Osteoblast (primary cell): ENCODE data around the gene KCNE1. TPM values are rescaled to one million over a fixed set of nuclear protein-coding genes. Genes with fewer than 3 reads are reported as not detected.
"Not testable (repeated sequence)": the region's sequence is repeated elsewhere in the genome, so short reads cannot be mapped to it uniquely, and the experiment has no call there.

Source experiments
- DNase-seq: peaks from one replicate; pipeline ENCODE4 v3.0.0; 2011; ENCODE audit warnings: low spot score, mixed read lengths; ENCODE audit not compliant: insufficient read length; ENCODE audit errors: missing footprints
- H2AFZ ChIP-seq: 2 replicates; pipeline ENCODE4 v1.6.0; 2011; ENCODE audit warnings: mild to moderate bottlenecking, low read length
- H3K27ac ChIP-seq: 2 replicates; pipeline ENCODE4 v1.5.1; 2011; ENCODE audit warnings: mild to moderate bottlenecking, low read depth, low read length, moderate library complexity
- H3K27me3 ChIP-seq: 2 replicates; pipeline ENCODE4 v1.6.0; 2012; ENCODE audit warnings: mild to moderate bottlenecking, control low read depth, inconsistent platforms, low read length, moderate library complexity; ENCODE audit not compliant: insufficient read depth
- H3K36me3 ChIP-seq: 2 replicates; pipeline ENCODE4 v1.5.1; 2011; ENCODE audit warnings: mild to moderate bottlenecking, low read length, control low read depth, moderate library complexity; ENCODE audit not compliant: insufficient read depth
- H3K4me1 ChIP-seq: 2 replicates; pipeline ENCODE4 v1.5.1; 2011; ENCODE audit warnings: mild to moderate bottlenecking, low read length, control low read depth, moderate library complexity; ENCODE audit not compliant: insufficient read depth
- H3K4me2 ChIP-seq: 2 replicates; pipeline ENCODE4 v1.6.0; 2011; ENCODE audit warnings: mild to moderate bottlenecking, low read length; ENCODE audit not compliant: insufficient read depth
- H3K4me3 ChIP-seq: fragments of 200-600 bp; sonication (generic); 3 replicates; pipeline ENCODE4 v1.5.1; 2012; ENCODE audit warnings: mild to moderate bottlenecking, low read length, inconsistent platforms; ENCODE audit not compliant: insufficient read depth
- H3K79me2 ChIP-seq: 2 replicates; pipeline ENCODE4 v1.6.0; 2012; ENCODE audit warnings: mild to moderate bottlenecking, low read length, control low read depth, inconsistent platforms; ENCODE audit not compliant: insufficient read depth
- H3K9me3 ChIP-seq: 2 replicates; pipeline ENCODE4 v1.5.1; 2011; ENCODE audit warnings: low read depth, low read length, control low read depth
- H4K20me1 ChIP-seq: 2 replicates; pipeline ENCODE4 v1.6.0; 2012; ENCODE audit warnings: mild to moderate bottlenecking, low read length, control low read depth; ENCODE audit not compliant: insufficient read depth
- total RNA-seq: library from RNA; depleted of rRNA; stranded (reverse); fragments of >200 nt; gene quantifications from 2 replicates; pipeline ENCODE4 v1.2.3, GENCODE V29; 2012

The KCNE1 gene
- total RNA-seq, 1 donor, result 0.72 TPM

DNA sequence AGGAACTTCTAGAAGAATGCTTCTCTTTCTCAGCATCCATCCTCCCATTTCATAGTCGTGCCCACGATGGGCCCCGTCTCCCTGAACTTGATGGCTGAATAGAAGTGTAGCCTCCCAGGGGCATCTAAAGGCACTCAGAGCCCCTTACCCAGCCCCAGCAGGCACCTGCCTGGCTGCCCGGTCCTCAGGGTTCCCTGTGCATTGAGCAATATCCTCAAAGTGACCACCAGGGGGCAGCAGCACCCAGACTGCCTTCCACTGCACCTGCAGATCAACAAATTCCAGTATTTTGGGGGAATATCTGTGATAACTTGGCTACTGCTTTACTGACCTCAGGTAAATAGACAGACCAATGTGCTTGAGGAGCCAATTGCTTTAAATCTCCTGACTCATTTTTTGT, 68.5 kb downstream of the KCNE1 start:
- H3K36me3 ChIP-seq, H4K20me1 ChIP-seq, H3K27ac ChIP-seq, H2AFZ ChIP-seq, H3K27me3 ChIP-seq, H3K4me3 ChIP-seq, DNase-seq, H3K4me2 ChIP-seq, H3K79me2 ChIP-seq, H3K9me3 ChIP-seq, H3K4me1 ChIP-seq: not testable (repeated sequence)

DNA sequence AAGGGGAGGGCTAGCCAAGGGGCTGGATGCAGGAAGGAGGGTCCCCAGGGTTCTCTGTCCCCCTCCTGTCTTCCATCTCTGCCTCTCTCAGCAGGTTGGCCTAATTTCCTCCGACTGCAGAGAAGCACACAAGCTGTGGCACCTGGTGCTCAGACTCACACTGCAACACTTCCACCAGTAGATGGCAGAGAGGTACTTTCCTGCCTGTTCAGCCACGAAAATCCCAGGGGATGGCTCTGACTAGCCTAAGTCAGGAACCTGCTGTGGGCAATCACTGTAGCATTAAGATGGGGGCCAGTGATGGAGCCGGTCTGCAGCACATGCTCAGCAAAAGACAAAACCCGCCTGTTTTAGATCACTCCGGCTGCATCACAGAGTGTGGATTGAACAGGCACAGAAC, 82.3 kb downstream of the KCNE1 start:
- H3K4me1 ChIP-seq, H3K79me2 ChIP-seq, H2AFZ ChIP-seq, H3K27me3 ChIP-seq, H4K20me1 ChIP-seq, H3K27ac ChIP-seq, H3K4me2 ChIP-seq, H3K4me3 ChIP-seq, H3K36me3 ChIP-seq, H3K9me3 ChIP-seq, DNase-seq: not testable (repeated sequence)

DNA sequence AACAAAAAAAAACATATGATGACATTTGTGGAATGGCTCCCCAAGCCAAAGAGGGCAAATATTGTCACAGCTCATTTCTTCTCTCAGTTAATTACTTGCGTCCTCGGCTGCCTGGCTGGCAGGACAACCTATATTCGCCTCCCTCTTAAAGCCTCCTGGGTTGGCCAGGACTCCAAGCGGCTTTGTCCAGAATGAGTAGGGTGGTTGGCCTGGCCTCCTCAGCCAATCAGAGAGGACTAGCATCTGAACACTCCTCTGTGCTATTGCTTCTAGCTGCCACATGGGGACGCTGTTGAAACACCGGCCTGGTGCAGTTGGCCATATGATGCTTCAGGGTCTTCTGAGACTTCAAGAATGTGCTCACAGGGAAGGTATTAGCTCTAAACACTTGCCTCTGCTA, 83.6 kb downstream of the KCNE1 start:
- H3K4me3 ChIP-seq, H4K20me1 ChIP-seq, H3K27me3 ChIP-seq, H3K36me3 ChIP-seq, H2AFZ ChIP-seq, DNase-seq, H3K4me2 ChIP-seq, H3K9me3 ChIP-seq, H3K4me1 ChIP-seq, H3K27ac ChIP-seq, H3K79me2 ChIP-seq: not testable (repeated sequence)

DNA sequence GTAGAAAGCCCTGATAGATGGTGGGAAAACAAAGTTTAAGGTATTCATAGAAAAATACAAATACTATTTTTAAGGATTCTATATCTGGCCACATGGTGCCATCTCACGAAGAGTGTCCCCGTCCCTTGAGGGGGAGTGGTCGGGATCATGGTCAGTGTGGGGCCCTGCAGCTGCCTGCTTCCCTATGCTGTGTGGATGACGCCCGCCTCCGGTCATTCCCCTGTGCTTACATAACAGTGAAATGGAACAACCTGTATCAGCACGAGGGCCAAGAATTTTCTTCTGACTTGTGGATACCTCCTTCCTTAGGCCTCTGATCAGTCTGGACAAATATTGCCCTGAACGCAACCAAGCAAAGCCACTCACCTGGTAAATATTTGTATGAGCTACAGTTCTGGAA, 84.7 kb downstream of the KCNE1 start:
- not testable (repeated sequence) for H3K4me2 ChIP-seq, H3K27ac ChIP-seq, H4K20me1 ChIP-seq, H3K4me3 ChIP-seq, H3K4me1 ChIP-seq, H3K79me2 ChIP-seq, DNase-seq, H3K27me3 ChIP-seq, H3K36me3 ChIP-seq, H2AFZ ChIP-seq, H3K9me3 ChIP-seq

DNA sequence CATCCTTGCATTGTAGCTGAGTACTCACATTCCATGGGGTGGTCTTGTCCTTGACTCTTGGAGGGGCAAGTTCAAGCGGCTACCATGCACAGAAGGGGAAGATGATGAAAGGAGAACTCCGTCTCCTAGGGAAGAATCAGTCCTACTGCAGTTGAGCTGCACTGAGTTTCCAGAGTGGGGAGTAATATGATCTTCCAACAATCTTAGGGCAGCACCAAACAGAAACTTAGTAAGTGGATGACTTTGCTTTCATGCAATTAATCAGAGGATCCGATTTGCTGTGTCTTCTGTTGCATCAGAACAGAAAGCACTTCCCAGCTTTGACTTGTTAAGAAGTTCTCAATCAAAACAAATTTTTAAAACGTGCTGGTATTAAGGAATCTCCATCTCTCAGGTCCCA, 88.2 kb downstream of the KCNE1 start, which contains the start of gene SMIM34:
Gene SMIM34, minus strand, starts transcription at position 147 of the 400 bp plus-strand sequence. Its CDS starts 112 bp downstream, at position 35.
- H3K4me2 ChIP-seq, H3K27ac ChIP-seq, H3K4me1 ChIP-seq, H3K36me3 ChIP-seq, H3K4me3 ChIP-seq, H3K9me3 ChIP-seq, H4K20me1 ChIP-seq, DNase-seq, H3K79me2 ChIP-seq, H3K27me3 ChIP-seq, H2AFZ ChIP-seq: not testable (repeated sequence)

DNA sequence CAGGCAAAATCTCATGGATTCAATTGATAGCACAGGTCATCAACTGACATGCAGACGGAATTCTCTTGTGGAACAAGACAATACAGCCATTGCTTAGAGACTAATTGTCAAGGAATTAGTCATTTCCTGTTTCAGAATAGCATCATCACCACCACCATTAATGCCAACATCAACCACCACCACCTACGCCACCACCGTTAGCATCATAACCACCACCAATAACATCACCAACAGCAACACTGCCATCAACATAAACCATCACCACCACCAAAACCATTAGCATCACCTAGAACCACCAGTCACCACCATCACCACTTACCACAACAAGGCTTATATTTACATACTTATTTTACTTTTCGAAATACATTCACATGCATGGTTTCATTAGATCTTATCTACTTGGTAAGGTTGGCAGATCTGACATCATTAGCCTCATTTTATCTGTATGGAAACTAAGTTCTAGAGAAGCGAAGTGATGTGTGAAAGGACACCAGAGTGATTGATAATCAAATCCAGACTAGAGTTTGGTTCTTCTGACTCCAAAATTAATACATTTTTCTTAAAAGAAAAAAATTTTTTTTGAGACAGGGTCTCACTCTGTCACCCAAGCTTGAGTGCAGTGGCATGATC, 94.4 kb downstream of the KCNE1 start:
- not testable (repeated sequence) for H2AFZ ChIP-seq, H3K4me2 ChIP-seq, H3K4me1 ChIP-seq, H3K27ac ChIP-seq, H3K27me3 ChIP-seq, DNase-seq, H3K79me2 ChIP-seq, H3K36me3 ChIP-seq, H4K20me1 ChIP-seq, H3K9me3 ChIP-seq, H3K4me3 ChIP-seq

DNA sequence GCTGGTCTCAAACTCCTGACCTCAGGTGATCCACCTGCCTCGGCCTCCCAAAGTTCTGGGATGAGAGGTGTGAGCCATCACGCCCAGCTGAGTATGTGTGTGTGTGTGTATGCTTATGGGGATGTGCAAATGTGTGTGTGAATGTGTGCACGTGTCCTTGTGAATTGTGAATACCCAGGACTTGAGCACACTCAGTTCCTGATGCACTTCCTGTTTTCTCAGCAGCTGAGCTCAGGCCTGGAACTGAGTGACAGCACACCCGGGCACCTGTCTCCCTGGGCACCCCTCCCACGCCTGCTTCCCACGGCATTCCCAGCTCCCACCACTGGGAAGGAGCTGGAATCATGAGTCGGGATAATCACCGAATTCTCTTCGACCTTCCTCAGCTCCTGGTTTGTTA, 104.7 kb downstream of the KCNE1 start:
- not testable (repeated sequence) for H3K9me3 ChIP-seq

DNA sequence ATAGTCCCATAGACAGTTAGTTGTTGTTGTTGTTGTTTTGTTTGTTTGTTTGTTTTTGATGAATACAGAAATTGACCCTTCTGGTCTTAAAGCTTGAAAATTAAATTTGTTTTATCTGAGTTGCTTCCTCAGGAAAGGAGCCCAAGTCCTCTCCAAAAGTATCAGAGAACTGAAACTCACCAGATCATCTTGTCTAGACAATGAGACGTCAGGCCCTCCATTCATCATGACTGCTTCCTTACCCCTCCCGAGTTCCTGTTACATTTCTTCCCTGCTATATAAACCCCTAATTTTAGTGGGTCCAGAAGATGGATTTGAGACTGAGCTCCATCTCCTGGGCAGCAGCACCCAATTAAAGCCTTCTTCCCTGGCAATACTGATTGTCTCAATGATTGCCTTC, 105.3 kb downstream of the KCNE1 start:
- H3K4me1 ChIP-seq, H3K36me3 ChIP-seq, H3K9me3 ChIP-seq, DNase-seq, H2AFZ ChIP-seq, H3K79me2 ChIP-seq, H3K4me2 ChIP-seq, H3K27ac ChIP-seq, H4K20me1 ChIP-seq, H3K4me3 ChIP-seq, H3K27me3 ChIP-seq: not testable (repeated sequence)

More for the DNA sequence above, 104.7 kb downstream of the KCNE1 start:
- not testable (repeated sequence) for H4K20me1 ChIP-seq, H3K27me3 ChIP-seq, H3K4me2 ChIP-seq, H3K36me3 ChIP-seq, H3K4me3 ChIP-seq, H3K79me2 ChIP-seq, H3K4me1 ChIP-seq, H2AFZ ChIP-seq, DNase-seq, H3K27ac ChIP-seq

DNA sequence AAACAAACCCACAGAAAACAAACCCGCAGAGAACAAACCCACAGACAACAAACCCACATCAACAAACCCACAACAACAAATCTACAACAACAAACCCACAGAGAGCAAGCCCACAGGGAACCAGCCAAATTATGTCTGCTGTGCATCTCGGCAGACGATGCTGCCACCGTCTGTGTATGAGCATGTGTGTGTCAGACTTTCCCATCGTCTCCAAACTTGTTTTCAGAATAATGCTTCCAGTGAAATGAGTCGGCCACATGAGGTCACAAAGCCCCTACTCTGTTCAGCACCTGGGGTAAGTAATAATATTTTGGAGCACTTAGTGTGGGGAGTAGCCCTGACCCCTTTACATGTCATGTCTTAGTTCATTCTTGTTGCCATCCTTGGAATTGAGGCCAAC, 105.9 kb downstream of the KCNE1 start:
- H3K4me1 ChIP-seq, H3K4me2 ChIP-seq, H3K9me3 ChIP-seq, H3K79me2 ChIP-seq, H3K27ac ChIP-seq, H3K4me3 ChIP-seq, H2AFZ ChIP-seq, H3K27me3 ChIP-seq, DNase-seq, H3K36me3 ChIP-seq, H4K20me1 ChIP-seq: not testable (repeated sequence)
